ENCODE results near the gene TYMP.
A peak's percentile ranks its signal among the peaks of the same experiment; 100 is the strongest.

DNA sequence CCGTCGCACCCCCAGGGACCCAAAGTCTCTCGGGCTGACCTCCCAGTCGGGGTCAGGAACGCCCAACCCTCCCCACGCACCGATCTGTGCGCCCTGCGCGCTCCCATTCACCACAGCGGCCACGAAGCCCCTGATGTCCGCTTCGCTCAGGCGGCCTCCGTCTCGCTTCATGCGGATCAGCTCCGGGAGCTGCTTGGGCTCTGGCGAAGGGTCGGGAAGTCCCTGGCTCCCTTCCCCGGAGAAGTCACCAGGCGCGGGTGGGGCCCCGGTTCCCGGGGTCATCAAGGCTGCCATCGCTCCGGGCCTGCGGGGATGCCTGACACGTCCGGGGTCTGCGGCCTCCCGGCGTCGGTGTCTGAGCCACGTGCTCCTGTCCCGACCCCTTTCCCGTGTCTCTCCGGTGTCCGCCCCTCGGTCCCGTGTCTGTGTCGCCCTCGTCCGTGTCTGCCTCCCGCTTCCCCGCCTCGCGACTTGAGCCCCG, 356 bp downstream of the TYMP start:
- no peak for TF ChIP-seq CTCF (IDR thresholded peaks at IDR 0.05)
- TF ChIP-seq POLR2A (IDR thresholded peaks at IDR 0.05): no peak
- TF ChIP-seq POLR2AphosphoS5 (IDR thresholded peaks at IDR 0.05; ENCODE audit: insufficient read depth in 1 of 2, low read depth in 1 of 2): peak in 1 of 2 donors; percentile 50
